Central memory CD8-positive, alpha-beta T cell (primary cell): ENCODE measurements around the gene NUP107.
A peak's percentile ranks its signal among the peaks of the same experiment; 100 is the strongest.
"Not testable (repeated sequence)": the region's sequence is repeated elsewhere in the genome, so short reads cannot be mapped to it uniquely, and the experiment has no call there.

Experiments
- ATAC-seq: fragments of 150-1000 bp; cut with Tn5 transposase; replicated peaks from 2 replicates; pipeline ENCODE4 v1.10.0; 2022; ENCODE audit warnings: mild to moderate bottlenecking, moderate FRiP score, moderate number of reproducible peaks; ENCODE audit not compliant: poor library complexity, severe bottlenecking; ENCODE audit errors: extremely low read depth
- DNase-seq, 2 donors: peaks; one replicate each; pipeline ENCODE4 v3.0.0; 2021; ENCODE audit warnings: low spot score in 2 of 2
- H3K27ac Mint-ChIP-seq: one replicate; pipeline ENCODE4 v1.8.0; 2022; ENCODE audit warnings: low read depth, mild to moderate bottlenecking, moderate library complexity, mixed read lengths
- H3K27me3 Mint-ChIP-seq: one replicate; pipeline ENCODE4 v1.8.0; 2022; ENCODE audit warnings: mixed read lengths
- H3K36me3 Mint-ChIP-seq: one replicate; pipeline ENCODE4 v1.8.0; 2022; ENCODE audit warnings: mild to moderate bottlenecking, moderate library complexity, mixed read lengths; ENCODE audit not compliant: insufficient read depth
- H3K4me1 Mint-ChIP-seq: one replicate; pipeline ENCODE4 v1.8.0; 2022; ENCODE audit warnings: mixed read lengths
- H3K4me3 Mint-ChIP-seq: one replicate; pipeline ENCODE4 v1.8.0; 2022; ENCODE audit warnings: mild to moderate bottlenecking, moderate library complexity, mixed read lengths
- H3K9me3 Mint-ChIP-seq: one replicate; pipeline ENCODE4 v1.8.0; 2022; ENCODE audit warnings: mixed read lengths

NUP107 gene

DNA sequence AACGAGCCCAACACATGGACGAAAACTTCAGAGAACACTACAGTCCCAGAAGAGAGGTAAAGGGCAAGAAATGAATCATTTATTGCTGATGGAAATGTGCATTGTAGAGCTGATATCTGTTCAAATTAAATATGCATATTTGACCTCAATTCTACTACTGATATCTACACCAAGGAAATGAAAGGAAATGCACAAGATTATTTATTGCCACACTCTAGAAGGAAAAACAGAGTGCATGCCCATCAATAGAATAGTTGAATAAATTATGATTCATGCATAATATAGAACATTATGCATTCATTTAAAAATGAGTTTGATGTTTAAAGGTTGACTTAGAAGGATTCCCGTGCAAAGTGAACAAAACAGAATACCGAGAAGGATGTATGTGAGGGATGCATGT, 15.6 kb upstream of the NUP107 start:
- peaks cover 2% of the 10 kb centered on the region for H3K36me3 Mint-ChIP-seq
- DNase-seq (no peak), ATAC-seq (no peak)
- no peak overlapping the region for H3K27ac Mint-ChIP-seq
- H3K9me3 Mint-ChIP-seq: no peaks in the 10 kb centered on the region
- H3K27me3 Mint-ChIP-seq: no peaks in the 10 kb centered on the region
- H3K4me1 Mint-ChIP-seq: peaks cover 40% of the 10 kb centered on the region
- no peak overlapping the region for H3K4me3 Mint-ChIP-seq

DNA sequence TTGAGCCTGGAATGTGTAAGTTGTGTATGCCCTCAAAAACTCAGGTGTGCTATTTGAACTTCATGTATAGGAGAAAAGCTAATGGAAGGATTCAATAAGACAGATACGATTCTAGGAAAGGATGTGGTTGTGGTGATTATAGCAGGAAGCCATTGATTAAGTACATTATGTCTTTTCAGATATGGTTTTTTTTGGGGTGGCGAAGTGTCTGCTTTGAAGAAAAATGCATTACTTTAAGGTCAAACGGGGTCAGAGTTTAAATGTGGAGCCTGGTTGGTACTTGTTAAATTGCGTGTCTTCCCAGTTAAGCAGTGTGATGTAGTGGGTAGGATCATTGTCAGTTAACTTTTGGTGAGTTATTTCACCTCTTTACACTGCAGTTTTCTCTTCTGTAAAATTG, 13.0 kb upstream of the NUP107 start:
- Mint-ChIP-seq H3K4me3 (peak overlapping the region; percentile 62), H3K9me3 (no peaks in the 10 kb centered on the region), H3K27me3 (no peaks in the 10 kb centered on the region), H3K36me3 (peaks cover 2% of the 10 kb centered on the region), H3K27ac (peak overlapping the region; percentile 61), H3K4me1 (peaks cover 30% of the 10 kb centered on the region)
- DNase-seq (no peak), ATAC-seq (peak; percentile 35)

DNA sequence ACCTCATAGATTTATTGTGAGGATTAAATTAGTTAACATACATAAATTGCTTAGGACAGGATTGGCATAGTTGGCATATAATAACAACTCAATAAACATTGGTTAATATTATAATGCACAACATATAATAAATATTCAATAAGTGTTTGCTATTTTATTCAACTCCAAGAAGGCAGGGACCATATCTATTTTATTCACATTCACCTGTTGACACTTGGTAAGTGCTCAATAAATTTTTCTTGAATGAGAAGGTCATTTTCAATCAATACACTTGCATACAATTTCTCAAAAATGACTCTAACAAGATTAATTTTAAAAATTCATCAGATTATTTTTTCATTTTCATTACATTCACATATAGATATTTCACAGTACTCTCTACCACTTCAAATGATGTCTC, 12.4 kb upstream of the NUP107 start:
- Mint-ChIP-seq H3K4me3 (no peak overlapping the region), H3K27me3 (no peaks in the 10 kb centered on the region), H3K4me1 (peaks cover 36% of the 10 kb centered on the region), H3K9me3 (no peaks in the 10 kb centered on the region), H3K36me3 (peaks cover 2% of the 10 kb centered on the region), H3K27ac (peak overlapping the region; percentile 61)
- DNase-seq (no peak), ATAC-seq (no peak)

DNA sequence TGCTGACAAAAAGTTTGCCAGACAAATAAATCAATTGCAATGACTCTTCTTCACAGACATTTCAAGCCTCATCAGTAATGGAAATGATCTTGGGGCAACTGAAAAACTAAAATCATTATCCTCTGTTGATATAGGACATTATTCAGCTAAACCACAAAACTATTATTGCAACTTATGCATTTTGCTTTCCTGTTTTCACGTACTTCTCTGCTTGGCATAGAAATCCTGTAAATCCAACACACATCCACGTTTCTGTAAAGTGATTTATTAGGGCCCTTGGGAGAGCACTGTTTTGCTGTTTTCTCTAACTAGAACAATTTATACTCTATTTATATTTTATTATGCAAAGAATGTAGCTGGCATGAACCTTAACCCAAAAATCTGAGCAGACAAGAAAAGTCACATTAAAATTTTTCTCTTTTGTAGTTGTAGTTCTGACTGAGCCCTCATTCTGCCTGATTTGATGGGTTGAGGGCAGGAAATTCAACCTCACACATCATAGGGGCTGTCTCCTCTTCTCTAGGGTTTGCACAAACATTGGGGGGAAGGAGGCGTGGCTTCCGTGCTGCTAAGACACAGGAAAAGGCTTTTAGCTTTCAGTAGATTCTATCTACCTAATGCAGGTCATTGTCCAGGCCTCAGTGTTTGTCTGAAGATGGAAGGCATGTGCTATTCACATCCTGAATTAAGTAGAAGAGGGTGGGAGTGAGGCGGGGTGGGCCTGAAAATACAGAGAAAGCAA, 11.5 kb upstream of the NUP107 start:
- Mint-ChIP-seq H3K27ac (peak overlapping the region; percentile 61), H3K9me3 (no peaks in the 10 kb centered on the region), H3K36me3 (peaks cover 2% of the 10 kb centered on the region), H3K27me3 (no peaks in the 10 kb centered on the region), H3K4me1 (peaks cover 37% of the 10 kb centered on the region), H3K4me3 (peak overlapping the region; percentile 53)
- ATAC-seq (peak; percentile 99), DNase-seq (peak; percentile 34 to 60)

DNA sequence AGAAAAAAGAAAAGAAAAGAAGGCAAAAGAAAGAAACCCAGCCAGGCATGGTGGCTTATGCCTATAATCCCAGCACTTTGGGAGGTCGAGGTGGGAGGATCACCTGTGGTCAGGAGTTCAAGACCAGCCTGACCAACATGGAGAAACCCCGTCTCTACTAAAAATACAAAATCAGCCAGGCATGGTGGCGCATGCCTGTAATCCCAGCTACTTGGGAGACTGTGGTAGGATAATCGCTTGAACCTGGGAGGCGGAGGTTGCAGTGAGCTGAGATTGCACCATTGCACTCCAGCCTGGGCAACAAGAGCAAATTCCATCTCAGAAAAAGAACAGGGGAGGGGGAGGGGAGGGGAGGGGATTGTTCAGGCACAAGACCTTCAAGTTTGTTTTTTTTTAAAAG, 9.9 kb upstream of the NUP107 start:
- not testable (repeated sequence) for H3K9me3 Mint-ChIP-seq, ATAC-seq, H3K4me3 Mint-ChIP-seq, H3K36me3 Mint-ChIP-seq, DNase-seq, H3K27me3 Mint-ChIP-seq
- H3K4me1 Mint-ChIP-seq: peaks cover 29% of the 10 kb centered on the region
- peak overlapping the region; percentile 74 for H3K27ac Mint-ChIP-seq

DNA sequence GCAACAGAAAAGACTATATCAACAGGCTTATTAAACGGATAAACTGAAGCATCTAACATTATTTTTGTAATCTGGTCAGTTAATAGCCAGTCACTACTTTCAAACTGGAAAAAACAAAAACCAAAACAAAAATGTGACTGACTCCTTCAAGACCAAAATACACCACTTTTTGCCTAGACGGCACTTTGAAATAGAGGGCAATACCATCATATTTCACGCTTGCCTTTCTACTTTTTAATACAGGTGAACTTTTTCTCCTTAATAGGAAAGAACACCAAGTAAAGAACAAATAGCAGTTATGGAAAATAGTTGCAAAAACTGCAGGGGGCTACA, 550 bp upstream of the NUP107 start:
- H3K27me3 Mint-ChIP-seq: no peaks in the 10 kb centered on the region
- no peak for ATAC-seq
- H3K36me3 Mint-ChIP-seq: peaks cover 26% of the 10 kb centered on the region
- H3K4me3 Mint-ChIP-seq: peak overlapping the region; percentile 96
- peaks cover 22% of the 10 kb centered on the region for H3K4me1 Mint-ChIP-seq
- H3K27ac Mint-ChIP-seq: peak overlapping the region; percentile 94
- DNase-seq: no peak
- H3K9me3 Mint-ChIP-seq: no peaks in the 10 kb centered on the region

DNA sequence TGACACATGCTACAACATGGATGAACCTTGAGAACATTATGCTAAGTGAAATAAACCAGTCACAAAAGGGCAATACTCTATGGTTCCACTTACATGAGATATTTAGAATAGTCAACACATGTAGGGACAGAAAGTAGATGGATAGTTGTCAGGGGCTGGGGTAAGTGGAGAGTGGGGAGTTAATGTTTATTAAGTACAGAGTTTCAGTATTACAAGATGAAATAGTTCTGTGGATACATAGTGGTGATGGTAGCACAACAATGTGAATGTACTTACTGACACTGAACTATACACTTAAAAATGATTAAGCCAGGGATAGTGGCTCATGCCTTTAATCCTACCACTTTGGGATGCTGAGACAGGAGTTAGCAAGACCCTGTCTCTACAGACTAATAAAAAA, 8.7 kb downstream of the NUP107 start:
- Mint-ChIP-seq H3K4me3 (no peak overlapping the region), H3K27me3 (no peaks in the 10 kb centered on the region), H3K4me1 (no peaks in the 10 kb centered on the region), H3K9me3 (no peaks in the 10 kb centered on the region), H3K36me3 (peaks cover 70% of the 10 kb centered on the region), H3K27ac (no peak overlapping the region)
- no peak for DNase-seq
- ATAC-seq: no peak

DNA sequence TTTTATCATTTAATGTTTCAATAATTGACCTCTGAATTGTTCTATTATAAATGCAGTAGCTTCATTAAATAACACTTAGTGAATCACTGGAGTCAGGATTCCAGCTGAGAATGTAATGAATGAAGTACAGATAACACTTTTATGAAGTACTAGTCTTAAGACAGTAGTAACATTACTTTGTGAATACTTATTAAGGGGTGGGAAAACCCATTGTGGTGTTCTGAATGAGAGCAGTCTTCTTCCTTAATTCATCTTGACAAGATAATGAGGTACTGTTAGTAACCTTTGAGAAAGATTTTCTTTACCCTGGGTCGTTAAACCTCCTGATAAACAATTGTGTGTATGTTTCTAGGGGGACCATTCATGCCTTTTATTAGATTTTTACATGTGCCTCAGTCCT, 12.7 kb downstream of the NUP107 start:
- DNase-seq (no peak), ATAC-seq (no peak)
- no peaks in the 10 kb centered on the region for H3K4me1 Mint-ChIP-seq
- H3K27me3 Mint-ChIP-seq: no peaks in the 10 kb centered on the region
- no peak overlapping the region for H3K4me3 Mint-ChIP-seq
- peaks cover 62% of the 10 kb centered on the region for H3K36me3 Mint-ChIP-seq
- no peaks in the 10 kb centered on the region for H3K9me3 Mint-ChIP-seq
- no peak overlapping the region for H3K27ac Mint-ChIP-seq

DNA sequence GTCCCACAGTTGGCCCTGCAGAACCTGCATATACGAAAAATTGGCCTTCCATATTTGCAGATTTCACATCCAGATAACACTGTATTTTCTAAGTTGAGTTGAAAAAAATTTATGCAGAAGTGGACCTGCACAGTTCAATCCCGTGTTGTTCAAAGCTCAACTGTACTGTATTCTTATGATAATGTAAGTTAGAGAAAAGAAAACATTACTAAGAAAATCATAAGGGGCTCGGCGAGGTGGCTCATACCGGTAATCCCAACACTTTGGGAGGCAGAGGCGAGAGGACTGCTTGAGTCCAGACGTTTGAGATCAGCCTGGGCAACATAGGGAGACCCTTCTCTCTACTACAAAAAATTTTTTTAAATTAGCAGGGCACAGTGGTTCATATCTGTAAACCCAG, 41.0 kb downstream of the NUP107 start:
- ATAC-seq: no peak
- no peaks in the 10 kb centered on the region for H3K4me1 Mint-ChIP-seq
- no peaks in the 10 kb centered on the region for H3K9me3 Mint-ChIP-seq
- DNase-seq: no peak
- no peaks in the 10 kb centered on the region for H3K27me3 Mint-ChIP-seq
- no peak overlapping the region for H3K27ac Mint-ChIP-seq
- peaks cover 32% of the 10 kb centered on the region for H3K36me3 Mint-ChIP-seq
- no peak overlapping the region for H3K4me3 Mint-ChIP-seq

DNA sequence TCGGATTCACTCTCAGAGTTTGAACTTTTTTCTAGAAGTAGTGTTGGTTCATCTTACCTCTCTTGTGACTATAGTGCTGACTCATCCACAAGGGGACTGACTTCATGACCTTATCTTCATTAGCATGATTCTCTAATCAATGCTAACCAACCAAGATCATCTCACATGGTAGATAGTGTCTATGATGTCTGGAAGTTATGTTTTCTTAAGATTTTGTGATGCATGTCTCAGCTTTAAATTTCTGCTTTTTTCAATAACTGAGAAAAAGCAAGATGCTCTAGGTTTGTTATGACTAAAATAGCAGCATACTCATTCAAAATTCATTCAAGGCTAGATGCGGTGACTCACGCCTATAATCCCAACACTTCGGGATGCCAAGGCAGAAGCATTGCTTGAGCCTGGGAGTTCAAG, 46.9 kb downstream of the NUP107 start:
- peaks cover 41% of the 10 kb centered on the region for H3K36me3 Mint-ChIP-seq
- H3K27me3 Mint-ChIP-seq: no peaks in the 10 kb centered on the region
- H3K27ac Mint-ChIP-seq: no peak overlapping the region
- DNase-seq (no peak), ATAC-seq (no peak)
- no peak overlapping the region for H3K4me3 Mint-ChIP-seq
- H3K9me3 Mint-ChIP-seq: no peaks in the 10 kb centered on the region
- no peaks in the 10 kb centered on the region for H3K4me1 Mint-ChIP-seq

DNA sequence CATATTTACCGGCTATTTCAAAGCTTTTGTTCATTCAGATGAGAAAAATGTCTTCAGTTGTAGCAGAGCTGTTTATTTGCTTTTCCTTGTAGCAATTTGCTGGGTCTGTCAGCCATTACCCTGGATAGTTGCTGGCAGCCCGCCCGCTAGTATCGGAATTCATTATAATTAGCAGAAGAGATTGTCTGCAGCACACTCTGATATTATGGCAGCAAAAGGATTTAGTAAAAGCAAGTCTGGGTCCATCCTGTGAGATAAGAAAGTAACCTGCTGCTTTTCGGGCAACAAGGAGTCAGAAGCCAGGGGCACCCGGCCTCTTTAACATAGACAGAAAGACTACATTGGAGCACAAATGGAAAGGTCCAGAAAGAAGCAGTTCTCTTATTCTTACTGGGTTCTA, 53.1 kb downstream of the NUP107 start:
- DNase-seq: no peak
- ATAC-seq: no peak
- no peaks in the 10 kb centered on the region for H3K4me1 Mint-ChIP-seq
- no peak overlapping the region for H3K27ac Mint-ChIP-seq
- H3K9me3 Mint-ChIP-seq: no peaks in the 10 kb centered on the region
- no peak overlapping the region for H3K4me3 Mint-ChIP-seq
- no peaks in the 10 kb centered on the region for H3K27me3 Mint-ChIP-seq
- H3K36me3 Mint-ChIP-seq: peaks cover 22% of the 10 kb centered on the region

DNA sequence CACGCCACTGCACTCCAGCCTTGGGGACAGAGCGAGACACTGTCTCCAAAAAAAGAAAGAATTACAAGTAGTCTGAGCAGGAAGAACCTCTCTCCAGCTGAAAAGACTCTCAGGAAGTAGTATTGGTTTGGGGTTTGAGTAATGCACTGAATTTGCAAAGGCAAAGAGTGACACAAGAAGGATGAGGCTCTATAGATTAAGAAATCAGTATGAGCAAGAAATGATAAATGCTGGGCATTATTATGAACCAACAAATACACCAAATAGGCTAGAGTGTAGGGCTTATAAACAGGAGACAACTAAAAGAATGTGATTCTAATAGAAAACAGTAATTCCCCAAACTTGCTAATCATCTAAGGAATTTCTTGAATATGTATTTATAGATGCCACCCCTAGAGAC, 56.6 kb downstream of the NUP107 start:
- H3K4me3 Mint-ChIP-seq: no peak overlapping the region
- ATAC-seq: no peak
- no peaks in the 10 kb centered on the region for H3K9me3 Mint-ChIP-seq
- no peak for DNase-seq
- H3K4me1 Mint-ChIP-seq: peaks cover 13% of the 10 kb centered on the region
- H3K27me3 Mint-ChIP-seq: no peaks in the 10 kb centered on the region
- H3K27ac Mint-ChIP-seq: no peak overlapping the region
- peaks cover 13% of the 10 kb centered on the region for H3K36me3 Mint-ChIP-seq

DNA sequence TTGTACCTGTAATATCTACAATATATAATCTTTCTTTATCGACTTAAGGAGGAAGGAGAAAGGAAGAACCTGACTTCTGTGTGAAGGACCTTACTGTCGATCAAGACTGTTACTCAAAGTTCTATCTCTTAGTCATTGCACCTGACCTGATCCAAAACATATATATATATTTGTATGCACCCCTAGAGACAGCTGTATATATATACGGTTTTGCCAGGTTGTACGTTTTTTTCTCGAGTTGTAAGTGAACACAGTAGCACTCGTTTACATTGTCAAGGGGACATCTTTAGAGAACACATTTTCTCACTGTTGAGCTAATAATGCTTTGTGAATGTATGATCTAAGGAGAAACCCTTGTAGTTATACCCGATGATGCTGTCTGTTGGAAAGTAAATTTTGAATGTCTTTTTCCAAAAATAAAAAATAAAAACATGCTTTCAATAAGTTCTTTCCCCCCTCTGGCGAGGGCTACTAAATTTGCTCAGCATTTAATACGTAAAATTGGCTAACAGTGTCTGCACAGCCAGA, 58.7 kb downstream of the NUP107 start:
- peak overlapping the region; percentile 91 for H3K4me3 Mint-ChIP-seq

More for the DNA sequence above, 58.7 kb downstream of the NUP107 start:
- ATAC-seq (peak; percentile 17), DNase-seq (no peak)
- peaks cover 26% of the 10 kb centered on the region for H3K4me1 Mint-ChIP-seq
- peaks cover 13% of the 10 kb centered on the region for H3K36me3 Mint-ChIP-seq
- no peaks in the 10 kb centered on the region for H3K27me3 Mint-ChIP-seq
- H3K27ac Mint-ChIP-seq: peak overlapping the region; percentile 93
- H3K9me3 Mint-ChIP-seq: no peaks in the 10 kb centered on the region
